HepG2 (cell line): ENCODE measurements around the gene STKLD1. TPM values are rescaled to one million over a fixed set of nuclear protein-coding genes. Genes with fewer than 3 reads are reported as not detected.

Experiments
- CSRNP1 ChIP-seq: sonication (generic); formaldehyde crosslinking; IDR thresholded peaks from 2 replicates; pipeline ENCODE4 v1.8.1; 2023; ENCODE audit warnings: mild to moderate bottlenecking, missing genetic modification reagents
- FOXO1 ChIP-seq: sonication (generic); formaldehyde crosslinking; IDR thresholded peaks from 2 replicates; pipeline ENCODE4 v1.4.0; 2020; ENCODE audit warnings: missing genetic modification reagents
- MEF2D ChIP-seq: sonication (generic); formaldehyde crosslinking; IDR thresholded peaks from 2 replicates; pipeline ENCODE4 v1.5.1; 2020; ENCODE audit warnings: mild to moderate bottlenecking, missing genetic modification reagents
- MEIS1 ChIP-seq: sonication (generic); formaldehyde crosslinking; IDR thresholded peaks from 2 replicates; pipeline ENCODE4 v1.9.0; 2021; ENCODE audit warnings: mild to moderate bottlenecking, missing genetic modification reagents, moderate library complexity, borderline replicate concordance
- POLR2A ChIP-seq, 2 experiments: IDR thresholded peaks; 2 replicates each; pipeline ENCODE4 v1.6.1; 2011; ENCODE audit warnings: low read depth in 2 of 2, low read length in 2 of 2, mild to moderate bottlenecking in 1 of 2, moderate library complexity in 1 of 2; ENCODE audit not compliant: insufficient read depth in 1 of 2
- RBFOX2 ChIP-seq: fragments of 200-400 bp; formaldehyde crosslinking; IDR thresholded peaks from 2 replicates; pipeline ENCODE4 v1.6.1; 2017; ENCODE audit warnings: low read depth, mild to moderate bottlenecking, low read length
- RXRB ChIP-seq: IDR thresholded peaks from 2 replicates; pipeline ENCODE4 v1.6.1; 2016; ENCODE audit warnings: borderline replicate concordance, missing genetic modification reagents, missing compliant biosample characterization
- TMF1 ChIP-seq: sonication (generic); formaldehyde crosslinking; IDR thresholded peaks from 2 replicates; pipeline ENCODE4 v1.8.1; 2022; ENCODE audit warnings: low read depth, missing genetic modification reagents
- ZC3H13 ChIP-seq: sonication (generic); formaldehyde crosslinking; IDR thresholded peaks from 2 replicates; pipeline ENCODE4 v1.8.1; 2023; ENCODE audit warnings: mild to moderate bottlenecking, missing genetic modification reagents, moderate library complexity
- ZC3H4 ChIP-seq: sonication (generic); formaldehyde crosslinking; IDR thresholded peaks from 2 replicates; pipeline ENCODE4 v1.4.0; 2020; ENCODE audit warnings: missing genetic modification reagents, borderline replicate concordance
- ZNF543 ChIP-seq: sonication (generic); formaldehyde crosslinking; IDR thresholded peaks from 2 replicates; pipeline ENCODE4 v1.4.0; 2020; ENCODE audit warnings: mild to moderate bottlenecking, missing genetic modification reagents
- ZNF546 ChIP-seq: sonication (generic); formaldehyde crosslinking; conservative IDR thresholded peaks from 2 replicates; pipeline ENCODE4 v1.8.1; 2023; ENCODE audit warnings: mild to moderate bottlenecking, missing genetic modification reagents
- ZNF780A ChIP-seq: sonication (generic); formaldehyde crosslinking; IDR thresholded peaks from 2 replicates; pipeline ENCODE4 v1.8.0; 2022; ENCODE audit warnings: mild to moderate bottlenecking, missing genetic modification reagents, moderate library complexity
- ZSCAN31 ChIP-seq: sonication (generic); formaldehyde crosslinking; IDR thresholded peaks from 2 replicates; pipeline ENCODE4 v1.5.0; 2020; ENCODE audit warnings: low read depth, mild to moderate bottlenecking, missing genetic modification reagents
- polyA plus RNA-seq, 8 experiments: library from polyadenylated mRNA; depleted of rRNA in 3 of 8; stranded (reverse) in 7 of 8; unstranded in 1 of 8; fragments of >200 nt; fragmentation: Illumina TruSeq in 4 of 8; extraction: Trizol in 4 of 8; gene quantifications; 2 replicates each; pipeline versions ENCODE4 v1.2.1 to v1.2.3, GENCODE V29; 2011 to 2016; ENCODE audit warnings: low read depth in 4 of 8, missing spikeins in 1 of 8, mixed read lengths in 1 of 8; ENCODE audit not compliant: insufficient read depth in 1 of 8
- total RNA-seq, 5 experiments: library from RNA; depleted of rRNA; stranded (reverse); fragments of >200 nt; fragmentation: Illumina TruSeq; extraction: Trizol; gene quantifications; 2 replicates each; pipeline ENCODE4 v1.2.3, GENCODE V29; 2016; ENCODE audit warnings: low read depth in 1 of 5
- TF ChIP-seq, protein P1 (sequence below): sonication (generic); formaldehyde crosslinking; IDR thresholded peaks from 2 replicates; pipeline ENCODE4 v1.4.0; 2020; ENCODE audit warnings: missing genetic modification reagents
- TF ChIP-seq, protein P2 (sequence below): sonication (generic); formaldehyde crosslinking; IDR thresholded peaks from 2 replicates; pipeline ENCODE4 v1.5.0; 2020; ENCODE audit warnings: mild to moderate bottlenecking, missing genetic modification reagents
- TF ChIP-seq, protein P3 (sequence below): sonication (generic); formaldehyde crosslinking; conservative IDR thresholded peaks from 2 replicates; pipeline ENCODE4 v1.4.0; 2020; ENCODE audit warnings: missing genetic modification reagents
- TF ChIP-seq, protein P4 (sequence below): sonication (generic); formaldehyde crosslinking; IDR thresholded peaks from 2 replicates; pipeline ENCODE4 v1.4.0; 2020; ENCODE audit warnings: missing genetic modification reagents
- TF ChIP-seq, protein P5 (sequence below): sonication (generic); formaldehyde crosslinking; IDR thresholded peaks from 2 replicates; pipeline ENCODE4 v1.9.0; 2021; ENCODE audit warnings: missing genetic modification reagents, mild to moderate bottlenecking, borderline replicate concordance

Gene STKLD1
- total and polyA plus RNA-seq, 2 of the 13 experiments (the other 11 are each of a cell fraction or from before 2014, with no cell fraction given): 1.5 to 2.2 TPM

GRCh38 chr9:133348718-133349573 lies 27.2 kb upstream of the STKLD1 start (continued):
- TF ChIP-seq, protein P1, sequence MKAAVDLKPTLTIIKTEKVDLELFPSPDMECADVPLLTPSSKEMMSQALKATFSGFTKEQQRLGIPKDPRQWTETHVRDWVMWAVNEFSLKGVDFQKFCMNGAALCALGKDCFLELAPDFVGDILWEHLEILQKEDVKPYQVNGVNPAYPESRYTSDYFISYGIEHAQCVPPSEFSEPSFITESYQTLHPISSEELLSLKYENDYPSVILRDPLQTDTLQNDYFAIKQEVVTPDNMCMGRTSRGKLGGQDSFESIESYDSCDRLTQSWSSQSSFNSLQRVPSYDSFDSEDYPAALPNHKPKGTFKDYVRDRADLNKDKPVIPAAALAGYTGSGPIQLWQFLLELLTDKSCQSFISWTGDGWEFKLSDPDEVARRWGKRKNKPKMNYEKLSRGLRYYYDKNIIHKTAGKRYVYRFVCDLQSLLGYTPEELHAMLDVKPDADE (CRISPR knock-in tag): no peak
- TF ChIP-seq ZNF546 (CRISPR knock-in tag) (no peak; the same call in 1 of the 2 replicates), TMF1 (CRISPR knock-in tag) (0 out of 2 replicates have a peak, but pooled peaks have one; percentile 17), ZC3H13 (0 out of 2 replicates have a peak, but pooled peaks have one; percentile 20), MEF2D (CRISPR knock-in tag) (0 out of 2 replicates have a peak, but pooled peaks have one; percentile 3), RBFOX2 (0 out of 2 replicates have a peak, but pooled peaks have one; percentile 24), FOXO1 (CRISPR knock-in tag) (no peak), ZSCAN31 (CRISPR knock-in tag) (no peak), POLR2A (IDR thresholded peaks at IDR 0.05; ENCODE audit: insufficient read depth in 1 of 2, low read depth in 2 of 2, low read length in 2 of 2) (peak in 1 of 2 experiments; percentile 57; a peak in 1 of 4 replicates), CSRNP1 (CRISPR knock-in tag) (peak; percentile 40; the same call in 1 of the 2 replicates), ZC3H4 (no peak), ZNF543 (CRISPR knock-in tag) (no peak), ZNF780A (CRISPR knock-in tag) (no peak), MEIS1 (CRISPR knock-in tag) (no peak), RXRB (CRISPR knock-in tag) (no peak)
- TF ChIP-seq, protein P2, sequence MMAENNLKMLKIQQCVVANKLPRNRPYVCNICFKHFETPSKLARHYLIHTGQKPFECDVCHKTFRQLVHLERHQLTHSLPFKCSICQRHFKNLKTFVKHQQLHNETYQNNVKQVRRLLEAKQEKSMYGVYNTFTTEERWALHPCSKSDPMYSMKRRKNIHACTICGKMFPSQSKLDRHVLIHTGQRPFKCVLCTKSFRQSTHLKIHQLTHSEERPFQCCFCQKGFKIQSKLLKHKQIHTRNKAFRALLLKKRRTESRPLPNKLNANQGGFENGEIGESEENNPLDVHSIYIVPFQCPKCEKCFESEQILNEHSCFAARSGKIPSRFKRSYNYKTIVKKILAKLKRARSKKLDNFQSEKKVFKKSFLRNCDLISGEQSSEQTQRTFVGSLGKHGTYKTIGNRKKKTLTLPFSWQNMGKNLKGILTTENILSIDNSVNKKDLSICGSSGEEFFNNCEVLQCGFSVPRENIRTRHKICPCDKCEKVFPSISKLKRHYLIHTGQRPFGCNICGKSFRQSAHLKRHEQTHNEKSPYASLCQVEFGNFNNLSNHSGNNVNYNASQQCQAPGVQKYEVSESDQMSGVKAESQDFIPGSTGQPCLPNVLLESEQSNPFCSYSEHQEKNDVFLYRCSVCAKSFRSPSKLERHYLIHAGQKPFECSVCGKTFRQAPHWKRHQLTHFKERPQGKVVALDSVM (CRISPR knock-in tag): no peak
- TF ChIP-seq, protein P3, sequence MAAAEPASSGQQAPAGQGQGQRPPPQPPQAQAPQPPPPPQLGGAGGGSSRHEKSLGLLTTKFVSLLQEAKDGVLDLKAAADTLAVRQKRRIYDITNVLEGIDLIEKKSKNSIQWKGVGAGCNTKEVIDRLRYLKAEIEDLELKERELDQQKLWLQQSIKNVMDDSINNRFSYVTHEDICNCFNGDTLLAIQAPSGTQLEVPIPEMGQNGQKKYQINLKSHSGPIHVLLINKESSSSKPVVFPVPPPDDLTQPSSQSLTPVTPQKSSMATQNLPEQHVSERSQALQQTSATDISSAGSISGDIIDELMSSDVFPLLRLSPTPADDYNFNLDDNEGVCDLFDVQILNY (CRISPR knock-in tag): no peak
- TF ChIP-seq, protein P4, sequence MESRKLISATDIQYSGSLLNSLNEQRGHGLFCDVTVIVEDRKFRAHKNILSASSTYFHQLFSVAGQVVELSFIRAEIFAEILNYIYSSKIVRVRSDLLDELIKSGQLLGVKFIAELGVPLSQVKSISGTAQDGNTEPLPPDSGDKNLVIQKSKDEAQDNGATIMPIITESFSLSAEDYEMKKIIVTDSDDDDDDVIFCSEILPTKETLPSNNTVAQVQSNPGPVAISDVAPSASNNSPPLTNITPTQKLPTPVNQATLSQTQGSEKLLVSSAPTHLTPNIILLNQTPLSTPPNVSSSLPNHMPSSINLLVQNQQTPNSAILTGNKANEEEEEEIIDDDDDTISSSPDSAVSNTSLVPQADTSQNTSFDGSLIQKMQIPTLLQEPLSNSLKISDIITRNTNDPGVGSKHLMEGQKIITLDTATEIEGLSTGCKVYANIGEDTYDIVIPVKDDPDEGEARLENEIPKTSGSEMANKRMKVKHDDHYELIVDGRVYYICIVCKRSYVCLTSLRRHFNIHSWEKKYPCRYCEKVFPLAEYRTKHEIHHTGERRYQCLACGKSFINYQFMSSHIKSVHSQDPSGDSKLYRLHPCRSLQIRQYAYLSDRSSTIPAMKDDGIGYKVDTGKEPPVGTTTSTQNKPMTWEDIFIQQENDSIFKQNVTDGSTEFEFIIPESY: no peak; the same call in 1 of the 2 replicates
- TF ChIP-seq, protein P5, sequence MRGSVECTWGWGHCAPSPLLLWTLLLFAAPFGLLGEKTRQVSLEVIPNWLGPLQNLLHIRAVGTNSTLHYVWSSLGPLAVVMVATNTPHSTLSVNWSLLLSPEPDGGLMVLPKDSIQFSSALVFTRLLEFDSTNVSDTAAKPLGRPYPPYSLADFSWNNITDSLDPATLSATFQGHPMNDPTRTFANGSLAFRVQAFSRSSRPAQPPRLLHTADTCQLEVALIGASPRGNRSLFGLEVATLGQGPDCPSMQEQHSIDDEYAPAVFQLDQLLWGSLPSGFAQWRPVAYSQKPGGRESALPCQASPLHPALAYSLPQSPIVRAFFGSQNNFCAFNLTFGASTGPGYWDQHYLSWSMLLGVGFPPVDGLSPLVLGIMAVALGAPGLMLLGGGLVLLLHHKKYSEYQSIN (CRISPR knock-in tag): 0 out of 2 replicates have a peak, but pooled peaks have one; percentile 39
